ENCODE results near the gene MAPKAPK3. TPM values are rescaled to one million over a fixed set of nuclear protein-coding genes. Genes with fewer than 3 reads are reported as not detected.
A peak's percentile ranks its signal among the peaks of the same experiment; 100 is the strongest.

Gene MAPKAPK3
- total RNA-seq, 1 donor from 2014 or later, result 50.5 TPM

GRCh38 chr3:50609071-50609762 is 7.7 kb upstream of the MAPKAPK3 start:
- ATAC-seq, result no peak

GRCh38 chr3:50609763-50610085 is 7.2 kb upstream of the MAPKAPK3 start:
- no peak for ATAC-seq

DNA sequence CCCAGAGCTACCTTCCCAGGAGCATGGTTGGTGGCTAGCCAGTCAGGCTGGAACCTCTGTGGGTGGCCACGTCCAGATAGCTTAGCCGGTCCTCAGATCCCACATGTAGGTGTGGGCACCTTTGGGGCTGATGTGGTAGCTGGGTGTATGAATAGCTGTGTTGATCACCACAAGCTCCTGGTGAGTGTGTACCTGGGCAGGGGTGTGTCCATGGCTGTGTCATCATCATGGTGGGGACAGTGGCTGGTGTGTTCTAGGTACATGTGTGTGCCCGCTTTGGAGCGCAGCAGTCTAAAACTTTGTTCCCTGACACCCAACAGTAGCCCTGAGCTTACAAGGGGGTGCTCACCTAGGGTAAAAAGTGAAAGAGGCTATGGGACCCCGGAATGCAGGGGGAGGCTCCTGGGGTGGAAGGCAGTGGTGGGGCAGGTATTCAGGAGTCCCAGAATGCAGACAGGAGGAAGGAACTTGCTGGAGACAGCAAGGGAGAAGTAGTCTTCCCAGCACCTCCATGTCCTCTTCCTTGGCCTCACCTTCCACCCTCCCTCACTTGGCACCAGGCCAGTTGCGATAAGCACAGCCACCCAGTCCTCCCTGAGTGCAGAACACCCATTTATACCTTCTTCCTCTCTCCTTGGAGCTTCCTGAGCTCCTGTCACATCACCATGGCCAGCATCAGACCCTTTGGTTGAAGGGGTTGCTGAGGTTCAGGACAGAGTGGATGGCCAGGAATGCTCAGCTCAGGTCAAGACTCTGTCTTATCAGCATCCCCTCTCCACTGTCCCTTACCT is 6.6 kb upstream of the MAPKAPK3 start:
- peak; percentile 34 for ATAC-seq

GRCh38 chr3:50610992-50611463 is 5.9 kb upstream of the MAPKAPK3 start:
- ATAC-seq, result no peak

GRCh38 chr3:50611464-50612233 is 5.3 kb upstream of the MAPKAPK3 start, which contains the start of gene CISH:
CISH (minus strand) TSS chr3:50611774; CDS start chr3:50611650, 124 bp downstream.
- ATAC-seq, result peak; percentile 76

GRCh38 chr3:50612234-50612882 is 4.6 kb upstream of the MAPKAPK3 start:
- ATAC-seq, result no peak

DNA sequence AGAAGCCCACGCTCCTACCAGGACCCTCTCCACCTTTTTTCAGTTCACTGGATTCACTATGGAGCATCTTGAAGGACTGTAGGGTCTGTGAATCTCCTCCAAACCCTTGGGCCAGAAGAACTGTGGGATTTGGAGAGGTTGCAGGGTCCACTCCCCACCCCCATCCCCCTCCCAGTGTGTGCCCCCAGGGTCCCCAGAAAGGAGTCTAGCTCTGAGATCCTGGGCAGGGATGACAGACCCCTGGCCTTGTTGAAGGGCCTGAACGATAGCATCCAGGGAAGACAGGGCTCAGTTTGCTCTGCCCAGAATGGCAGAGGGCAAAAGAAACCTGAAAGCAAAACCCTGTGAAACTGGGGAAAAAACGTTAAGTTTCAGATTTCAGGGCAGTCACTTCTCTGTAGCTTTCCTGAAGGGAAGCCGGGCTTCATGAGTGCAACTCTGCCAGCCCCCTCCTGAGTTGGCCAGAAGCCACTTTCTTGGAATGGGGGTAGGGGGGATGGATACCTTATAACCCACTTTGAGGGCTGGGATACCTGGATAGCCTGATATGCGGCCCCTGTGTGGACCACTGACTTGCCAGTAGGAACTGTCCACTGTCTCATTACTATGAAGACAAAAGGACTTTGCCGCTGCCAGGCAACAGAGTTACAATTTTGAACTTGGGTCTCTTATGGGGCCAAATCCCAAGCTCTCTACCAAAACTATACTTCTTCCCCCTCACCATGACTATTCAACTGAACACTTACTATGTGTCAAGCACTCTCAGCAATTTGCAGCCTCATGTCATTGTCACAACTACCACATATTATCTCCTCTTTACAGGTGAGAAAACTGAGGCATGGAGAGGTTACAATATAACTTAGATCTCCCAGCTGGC is 3.7 kb upstream of the MAPKAPK3 start:
- ATAC-seq, result no peak

GRCh38 chr3:50615190-50615589 is 1.8 kb upstream of the MAPKAPK3 start:
- ATAC-seq, result no peak

DNA sequence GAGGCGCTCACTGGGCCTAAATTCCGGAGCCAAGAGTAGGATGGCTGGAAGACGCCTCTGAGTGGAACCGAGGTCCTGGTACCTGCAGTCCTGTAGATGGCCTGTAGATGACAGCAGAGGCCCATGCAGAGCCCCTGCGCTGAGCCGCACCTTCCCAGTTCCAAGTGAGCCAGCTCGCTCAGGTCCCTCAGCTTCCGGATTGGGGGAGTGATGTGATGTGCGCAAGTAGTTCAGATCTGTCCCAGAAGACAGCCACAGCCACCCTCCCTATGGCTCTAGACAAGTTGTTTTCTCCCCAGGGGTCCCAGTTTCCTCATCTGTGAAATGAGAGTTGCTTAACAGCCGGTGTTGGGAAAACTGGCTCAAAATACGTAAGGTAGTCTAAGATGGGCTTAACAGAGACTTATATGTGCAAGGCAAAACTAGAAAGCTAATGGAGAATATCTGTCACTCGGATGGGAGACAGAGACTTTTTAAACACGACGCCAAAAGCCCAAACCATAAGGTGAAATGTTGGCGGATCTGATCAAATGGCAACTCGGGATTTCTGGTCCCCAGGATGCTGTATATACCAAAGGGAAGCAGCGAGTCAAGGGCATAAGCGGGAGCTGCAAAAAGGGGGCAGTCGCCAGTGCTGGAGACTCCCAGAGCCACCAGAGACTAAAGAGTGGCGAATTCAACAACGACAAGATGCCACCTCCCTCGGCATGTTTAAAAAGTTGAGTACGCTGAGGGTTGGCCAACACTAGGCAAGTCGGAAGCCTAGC is 765 bp upstream of the MAPKAPK3 start:
- ATAC-seq, result peak; percentile 70

- peak; percentile 88 for ATAC-seq
Observed at GRCh38 chr3:50616770-50617095, 218 bp upstream of the MAPKAPK3 start.

DNA sequence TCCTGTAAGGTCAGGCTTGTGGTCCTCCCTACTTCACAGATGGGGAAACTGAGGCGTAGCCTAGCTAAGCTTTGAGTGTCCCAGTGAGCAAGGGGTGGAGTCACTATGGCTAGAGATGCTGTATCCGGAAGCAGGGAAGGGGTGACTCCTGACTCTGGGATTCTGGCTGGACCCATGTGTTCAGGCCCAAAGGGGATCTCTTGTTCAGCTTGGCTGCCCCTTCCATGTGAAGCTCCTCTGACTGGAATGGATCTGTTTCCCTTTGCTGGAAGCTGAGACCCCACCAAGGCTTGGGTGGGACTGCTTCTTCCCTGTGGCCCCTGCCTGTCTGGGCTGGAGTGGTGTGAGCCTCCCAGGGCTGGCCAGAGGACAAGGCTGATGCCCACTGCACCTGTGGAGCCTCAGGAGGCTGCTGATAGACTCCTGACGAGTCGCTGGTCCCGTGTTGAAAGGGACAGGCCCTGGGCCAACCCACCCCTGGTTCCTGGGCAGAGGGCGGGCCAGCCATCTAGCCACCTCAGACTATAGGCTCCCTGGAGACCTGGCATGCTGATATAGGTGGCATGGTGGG is 1.0 kb downstream of the MAPKAPK3 start:
- ATAC-seq, result no peak

DNA sequence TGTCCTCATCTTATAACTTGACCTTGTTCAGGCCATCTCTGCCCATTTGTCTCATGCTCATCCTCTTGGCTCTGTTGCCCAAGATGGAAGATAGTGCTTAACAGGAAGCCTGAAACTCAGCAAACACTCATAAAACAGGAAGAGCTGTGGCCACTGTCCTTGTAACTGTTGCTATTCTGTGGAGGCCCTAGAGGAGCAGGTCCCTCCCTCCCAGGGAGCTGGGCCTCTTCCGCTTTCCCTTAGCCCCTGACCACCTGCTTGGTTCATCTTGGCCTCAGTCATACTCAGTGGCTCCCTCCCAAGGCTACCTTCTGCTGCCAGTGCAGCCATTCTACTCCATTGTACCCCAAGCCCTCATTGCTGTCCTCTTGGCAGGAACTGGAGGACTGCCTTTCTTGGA is 3.5 kb downstream of the MAPKAPK3 start:
- no peak for ATAC-seq

GRCh38 chr3:50620820-50621219 is 3.9 kb downstream of the MAPKAPK3 start:
- ATAC-seq, result no peak

- ATAC-seq, result peak; percentile 45
Observed at GRCh38 chr3:50622881-50623280, 5.9 kb downstream of the MAPKAPK3 start.

DNA sequence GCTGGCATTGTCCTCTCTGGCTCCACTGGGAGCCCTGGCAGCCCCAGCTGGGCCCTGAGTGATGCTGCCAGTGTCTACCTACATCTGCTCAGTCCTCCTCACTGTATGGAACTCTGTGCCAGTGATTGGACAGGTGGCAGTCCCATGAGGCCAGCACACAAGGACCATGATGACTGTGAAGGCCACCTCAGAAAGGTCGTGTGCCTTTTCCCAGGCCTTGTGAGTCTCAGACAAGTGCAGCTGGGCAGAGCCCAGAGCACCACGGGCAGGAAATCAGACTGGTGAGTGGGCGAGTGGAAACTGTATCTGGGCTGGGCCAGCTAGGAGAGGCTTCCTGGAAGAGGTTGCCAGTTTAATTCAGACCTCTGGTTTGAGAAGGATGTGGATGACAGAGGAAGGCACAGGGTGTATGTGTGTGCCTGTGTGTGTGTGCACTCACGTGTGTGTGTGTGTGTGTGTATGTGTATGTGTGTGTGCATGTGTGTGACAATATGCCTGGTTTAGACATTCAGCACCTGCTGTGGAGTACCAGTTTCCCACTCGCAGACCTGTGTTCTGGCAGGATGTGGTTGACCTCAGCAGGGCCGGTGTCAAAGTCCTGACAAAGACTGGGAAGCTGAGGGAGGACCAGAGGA is 7.0 kb downstream of the MAPKAPK3 start:
- ATAC-seq, result peak; percentile 41

- ATAC-seq, result peak; percentile 66
Observed at GRCh38 chr3:50624634-50625033, 7.7 kb downstream of the MAPKAPK3 start.

- ATAC-seq, result no peak
Observed at GRCh38 chr3:50625231-50626182, 8.6 kb downstream of the MAPKAPK3 start.

- ATAC-seq, result no peak
Observed at GRCh38 chr3:50626401-50626800, 9.4 kb downstream of the MAPKAPK3 start.

Measured in esophagus mucosa (tissue), 1 donor.